Thyroid gland (tissue), 4 donors: ENCODE data around the gene IREB2. TPM values are rescaled to one million over a fixed set of nuclear protein-coding genes. Genes with fewer than 3 reads are reported as not detected.
"Not testable (repeated sequence)": the region's sequence is repeated elsewhere in the genome, so short reads cannot be mapped to it uniquely, and the experiment has no call there.

Experiments
- DNase-seq, 2 donors: peaks; one replicate each; pipeline ENCODE4 v3.0.0-alpha.2; 2019
- H3K27ac ChIP-seq, 3 donors: fragments of 200-600 bp; sonication (generic); 1 replicate in 2 of 3; 2 replicates in 1 of 3; pipeline ENCODE4 v1.5.1; 2016 to 2019; ENCODE audit warnings: mild to moderate bottlenecking in 1 of 3, moderate library complexity in 1 of 3
- H3K27me3 ChIP-seq: fragments of 200-600 bp; sonication (generic); one replicate; pipeline ENCODE4 v1.5.1; 2019
- H3K36me3 ChIP-seq, 2 donors: fragments of 200-600 bp; sonication (generic); one replicate each; pipeline ENCODE4 v1.5.1; 2016 to 2019
- H3K4me1 ChIP-seq, 2 donors: fragments of 200-600 bp; sonication (generic); one replicate each; pipeline ENCODE4 v1.5.1; 2017 to 2019
- H3K4me3 ChIP-seq, 3 donors: fragments of 200-600 bp; sonication (generic); replicated peaks in 1 of 3; 1 replicate in 2 of 3; 2 replicates in 1 of 3; pipeline ENCODE4 v1.5.1; 2016; ENCODE audit warnings: mild to moderate bottlenecking in 1 of 3
- H3K9me3 ChIP-seq: fragments of 200-600 bp; sonication (generic); one replicate; pipeline ENCODE4 v1.5.1; 2017
- CTCF ChIP-seq, 6 experiments: fragments of 200-600 bp in 3 of 6; fragments of 450-650 bp in 3 of 6; sonication (generic) in 3 of 6; IDR thresholded peaks; one replicate each; pipeline ENCODE4 v1.5.1; 2016 to 2019; ENCODE audit warnings: antibody characterized with exemption in 6 of 6, mild to moderate bottlenecking in 2 of 6, inconsistent platforms in 1 of 6, moderate library complexity in 1 of 6
- POLR2A ChIP-seq, 2 donors: fragments of 450-650 bp; IDR thresholded peaks; one replicate each; pipeline ENCODE4 v1.6.1; 2017; ENCODE audit warnings: antibody characterized with exemption in 2 of 2, mild to moderate bottlenecking in 2 of 2, moderate library complexity in 1 of 2
- WGBS, 2 donors: methylation state at CpG; one replicate each; pipeline ENCODE4 v1.1.5; 2017; 5-methylcytosine and 5-hydroxymethylcytosine counted together
- intact Hi-C: fragments of 100-400 bp; cut with DNase I; formaldehyde crosslinking; loops from one replicate; pipeline ENCODE4 v1.15.1; 2023
- total RNA-seq, 4 donors: library from RNA; depleted of rRNA; stranded (reverse); fragments of >200 nt; gene quantifications; one replicate each; pipeline ENCODE4 v1.2.3, GENCODE V29; 2016

IREB2 gene
- total RNA-seq, 4 donors from 2014 or later = 40.7 to 71.5 (median 51.0) TPM

GRCh38 chr15:78502641-78503040 lies 64.6 kb downstream of the IREB2 start:
- Histone ChIP-seq H3K27ac (no peak overlapping the region), H3K9me3 (no peaks in the 10 kb centered on the region), H3K36me3 (peaks cover 9 to 23% of the 10 kb centered on the region in 2 donors), H3K4me3 (no peak overlapping the region), H3K4me1 (peaks cover 0 to 5% of the 10 kb centered on the region in 2 donors), H3K27me3 (no peaks in the 10 kb centered on the region)
- WGBS, 2 donors = 94 to 100% methylated on average over 2 of the region's 2 CpGs
- intact Hi-C loops = no loop called here
- TF ChIP-seq POLR2A (IDR thresholded peaks at IDR 0.05) (no peak), CTCF (IDR thresholded peaks at IDR 0.05) (no peak)
- DNase-seq = no peak

GRCh38 chr15:78506971-78507830 lies 69.2 kb downstream of the IREB2 start, which contains the start of gene HYKK:
TSS of gene HYKK (plus strand) at chr15:78507577. CDS start at chr15:78513089, 5,512 bp downstream.
- WGBS, 2 donors = 2 to 5% methylated on average over 24 to 41 of the region's 63 CpGs
- H3K4me1 ChIP-seq = peaks cover 6 to 11% of the 10 kb centered on the region in 2 donors
- no peaks in the 10 kb centered on the region for H3K9me3 ChIP-seq
- H3K36me3 ChIP-seq = no peaks in the 10 kb centered on the region
- peak within 1 kb of the TSS; percentile 37 to 75 (median 61) for H3K4me3 ChIP-seq
- intact Hi-C loops = no loop called here
- DNase-seq = peak; percentile 95 to 97
- H3K27me3 ChIP-seq = no peaks in the 10 kb centered on the region
- TF ChIP-seq POLR2A (IDR thresholded peaks at IDR 0.05) (peak in 1 of 2 donors; percentile 62), CTCF (IDR thresholded peaks at IDR 0.05) (peak in 3 of 6 experiments; percentile 28 to 32 (median 32))
- H3K27ac ChIP-seq = peak within 1 kb of the TSS in 2 of 3 donors; percentile 46 to 50

- Histone ChIP-seq H3K27ac (peak overlapping the region in 2 of 3 donors; percentile 46 to 50), H3K9me3 (no peaks in the 10 kb centered on the region), H3K4me1 (peaks cover 6 to 11% of the 10 kb centered on the region in 2 donors), H3K4me3 (peak overlapping the region; percentile 37 to 75 (median 61)), H3K36me3 (no peaks in the 10 kb centered on the region), H3K27me3 (no peaks in the 10 kb centered on the region)
- WGBS, 2 donors = 0 to 2% methylated on average over 4 to 11 of the region's 13 CpGs
- DNase-seq = no peak
- intact Hi-C loops = no loop called here
- TF ChIP-seq CTCF (IDR thresholded peaks at IDR 0.05) (no peak), POLR2A (IDR thresholded peaks at IDR 0.05) (no peak)
Observed at GRCh38 chr15:78507831-78508160, 69.8 kb downstream of the IREB2 start.

GRCh38 chr15:78508272-78508671 lies 70.3 kb downstream of the IREB2 start:
- Histone ChIP-seq H3K9me3 (no peaks in the 10 kb centered on the region), H3K4me3 (peak overlapping the region in 1 of 3 donors; percentile 61), H3K4me1 (peaks cover 6 to 11% of the 10 kb centered on the region in 2 donors), H3K27me3 (no peaks in the 10 kb centered on the region), H3K36me3 (no peaks in the 10 kb centered on the region), H3K27ac (peak overlapping the region in 1 of 3 donors; percentile 46)
- no peak for DNase-seq
- TF ChIP-seq CTCF (IDR thresholded peaks at IDR 0.05) (no peak), POLR2A (IDR thresholded peaks at IDR 0.05) (no peak)
- intact Hi-C loops = no loop called here
- 40 to 44% methylated on average over 6 of the region's 6 CpGs for WGBS, 2 donors

- intact Hi-C loops = no loop called here
Observed at GRCh38 chr15:78509726-78510312, 71.8 kb downstream of the IREB2 start.

GRCh38 chr15:78520035-78520434 lies 82.0 kb downstream of the IREB2 start:
- DNase-seq, H3K27me3 ChIP-seq, intact Hi-C loops, H3K27ac ChIP-seq, H3K4me3 ChIP-seq, H3K9me3 ChIP-seq, H3K4me1 ChIP-seq, H3K36me3 ChIP-seq: not testable (repeated sequence)
- 86 to 88% methylated on average over 2 to 3 of the region's 3 CpGs for WGBS, 2 donors

More at GRCh38 chr15:78509726-78510312, 71.8 kb downstream of the IREB2 start:
- DNase-seq = no peak
- TF ChIP-seq CTCF (IDR thresholded peaks at IDR 0.05) (no peak), POLR2A (IDR thresholded peaks at IDR 0.05) (no peak)
- H3K36me3 ChIP-seq = no peaks in the 10 kb centered on the region
- no peak overlapping the region for H3K4me3 ChIP-seq
- whole genome bisulfite sequencing, 2 donors = 70 to 79% methylated on average over 6 of the region's 6 CpGs
- no peaks in the 10 kb centered on the region for H3K9me3 ChIP-seq
- H3K27me3 ChIP-seq = no peaks in the 10 kb centered on the region
- H3K27ac ChIP-seq = no peak overlapping the region
- peaks cover 6 to 11% of the 10 kb centered on the region in 2 donors for H3K4me1 ChIP-seq
